Measurements from ENCODE around the gene TERT. TPM values are rescaled to one million over a fixed set of nuclear protein-coding genes. Genes with fewer than 3 reads are reported as not detected.

TERT gene
- total and polyA plus RNA-seq, 4 donors = 0.02 TPM; not detected in 3

DNA sequence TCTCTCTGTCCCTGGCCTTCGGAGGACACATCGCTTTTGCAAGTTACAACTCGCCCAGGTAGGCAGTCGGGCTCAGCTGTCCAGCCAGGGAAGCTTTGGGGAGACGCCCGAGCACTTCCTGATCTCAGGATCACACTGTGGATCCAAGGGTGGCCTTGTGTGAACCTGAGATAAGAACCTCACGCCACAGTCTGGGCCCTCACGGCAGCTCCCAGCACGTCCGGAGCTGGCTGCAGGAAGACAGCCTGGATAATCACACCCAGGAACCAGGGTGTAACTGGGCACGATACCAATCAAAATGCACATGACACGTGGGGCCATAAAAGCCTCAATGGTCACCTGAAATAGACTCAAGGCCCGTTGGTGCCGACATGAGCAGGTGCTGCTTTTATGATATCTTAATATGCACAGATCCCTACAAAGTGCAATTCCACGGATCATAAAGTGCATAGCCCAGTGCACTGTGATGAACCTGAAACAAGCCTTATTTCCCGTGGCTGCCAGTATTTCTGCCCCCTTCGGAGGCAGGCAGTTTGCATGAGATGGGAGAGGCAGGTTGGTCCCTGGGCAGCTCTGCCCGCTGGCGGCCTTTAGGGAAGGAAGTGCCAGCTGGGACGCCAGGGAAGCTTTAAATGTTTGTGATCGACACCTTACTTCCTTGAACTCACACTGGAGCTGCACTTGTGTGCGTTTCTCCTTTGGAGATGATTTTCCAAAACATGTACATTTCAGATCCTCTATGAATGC lies 55.2 kb downstream of the TERT start:
- no peak for ATAC-seq (ENCODE audit: insufficient read depth, low FRiP score)
- 66% methylated on average over 22 of the region's 22 CpGs for WGBS, 2 donors
- H3K9ac ChIP-seq (ENCODE audit: insufficient read depth in 1 of 2, low read length in 2 of 2) = no peak overlapping the region

DNA sequence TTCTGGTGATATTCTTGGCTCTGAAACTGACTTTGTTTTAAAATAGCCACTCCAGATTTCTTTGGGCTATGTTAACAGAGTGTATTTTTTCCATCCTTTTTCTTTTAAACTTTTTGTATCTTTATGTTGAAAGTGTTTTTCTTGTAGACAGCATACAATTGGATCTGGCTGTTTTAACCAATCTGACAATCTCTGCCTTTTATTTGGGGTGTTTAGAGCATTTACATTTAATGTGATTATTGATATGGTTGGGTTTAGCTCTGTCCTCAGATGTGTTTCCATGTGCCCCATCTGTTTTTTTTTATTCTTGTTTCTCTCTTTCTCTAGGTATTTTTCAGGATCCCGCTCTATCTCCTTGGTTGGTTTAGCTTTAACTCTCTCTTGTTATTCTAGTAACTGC lies 59.0 kb downstream of the TERT start:
- Histone ChIP-seq H3K36me3 (ENCODE audit: control insufficient read depth in 4 of 4, insufficient read depth in 4 of 4, low read length in 4 of 4) (no peaks in the 10 kb centered on the region), H3K9me3 (ENCODE audit: control insufficient read depth in 4 of 4, insufficient read depth in 3 of 4, low read length in 3 of 4) (peaks cover 0 to 16% (median 1%) of the 10 kb centered on the region in 4 donors), H3K27me3 (ENCODE audit: control insufficient read depth in 3 of 3, insufficient read depth in 3 of 3, low read length in 2 of 3) (no peaks in the 10 kb centered on the region), H3K4me1 (ENCODE audit: control insufficient read depth in 5 of 5, insufficient read depth in 5 of 5, low read length in 5 of 5) (no peaks in the 10 kb centered on the region), H3K4me3 (no peak overlapping the region), H3K9ac (ENCODE audit: insufficient read depth in 1 of 2, low read length in 2 of 2) (no peak overlapping the region), H3K27ac (ENCODE audit: low read depth in 1 of 2, low read length in 1 of 2) (no peak overlapping the region)
- no peak for DNase-seq
- TF ChIP-seq, protein P1, sequence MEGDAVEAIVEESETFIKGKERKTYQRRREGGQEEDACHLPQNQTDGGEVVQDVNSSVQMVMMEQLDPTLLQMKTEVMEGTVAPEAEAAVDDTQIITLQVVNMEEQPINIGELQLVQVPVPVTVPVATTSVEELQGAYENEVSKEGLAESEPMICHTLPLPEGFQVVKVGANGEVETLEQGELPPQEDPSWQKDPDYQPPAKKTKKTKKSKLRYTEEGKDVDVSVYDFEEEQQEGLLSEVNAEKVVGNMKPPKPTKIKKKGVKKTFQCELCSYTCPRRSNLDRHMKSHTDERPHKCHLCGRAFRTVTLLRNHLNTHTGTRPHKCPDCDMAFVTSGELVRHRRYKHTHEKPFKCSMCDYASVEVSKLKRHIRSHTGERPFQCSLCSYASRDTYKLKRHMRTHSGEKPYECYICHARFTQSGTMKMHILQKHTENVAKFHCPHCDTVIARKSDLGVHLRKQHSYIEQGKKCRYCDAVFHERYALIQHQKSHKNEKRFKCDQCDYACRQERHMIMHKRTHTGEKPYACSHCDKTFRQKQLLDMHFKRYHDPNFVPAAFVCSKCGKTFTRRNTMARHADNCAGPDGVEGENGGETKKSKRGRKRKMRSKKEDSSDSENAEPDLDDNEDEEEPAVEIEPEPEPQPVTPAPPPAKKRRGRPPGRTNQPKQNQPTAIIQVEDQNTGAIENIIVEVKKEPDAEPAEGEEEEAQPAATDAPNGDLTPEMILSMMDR (IDR thresholded peaks at IDR 0.05; ENCODE audit: control extremely low read depth, extremely low read depth) = no peak
- 93 to 100% methylated on average over 1 of the region's 1 CpG for WGBS, 2 donors
- no peak for ATAC-seq (ENCODE audit: insufficient read depth, low FRiP score)

More for the DNA sequence above, 55.2 kb downstream of the TERT start:
- H3K27me3 ChIP-seq (ENCODE audit: control insufficient read depth in 3 of 3, insufficient read depth in 3 of 3, low read length in 2 of 3) = peaks cover 0 to 11% (median 0%) of the 10 kb centered on the region in 3 donors
- TF ChIP-seq, protein P1 (IDR thresholded peaks at IDR 0.05; ENCODE audit: control extremely low read depth, extremely low read depth) = no peak
- no peaks in the 10 kb centered on the region for H3K36me3 ChIP-seq (ENCODE audit: control insufficient read depth in 4 of 4, insufficient read depth in 4 of 4, low read length in 4 of 4)
- no peak overlapping the region for H3K27ac ChIP-seq (ENCODE audit: low read depth in 1 of 2, low read length in 1 of 2)
- peaks cover 0 to 13% (median 1%) of the 10 kb centered on the region in 4 donors for H3K9me3 ChIP-seq (ENCODE audit: control insufficient read depth in 4 of 4, insufficient read depth in 3 of 4, low read length in 3 of 4)
- no peak for DNase-seq
- H3K4me1 ChIP-seq (ENCODE audit: control insufficient read depth in 5 of 5, insufficient read depth in 5 of 5, low read length in 5 of 5) = no peaks in the 10 kb centered on the region
- no peak overlapping the region for H3K4me3 ChIP-seq

DNA sequence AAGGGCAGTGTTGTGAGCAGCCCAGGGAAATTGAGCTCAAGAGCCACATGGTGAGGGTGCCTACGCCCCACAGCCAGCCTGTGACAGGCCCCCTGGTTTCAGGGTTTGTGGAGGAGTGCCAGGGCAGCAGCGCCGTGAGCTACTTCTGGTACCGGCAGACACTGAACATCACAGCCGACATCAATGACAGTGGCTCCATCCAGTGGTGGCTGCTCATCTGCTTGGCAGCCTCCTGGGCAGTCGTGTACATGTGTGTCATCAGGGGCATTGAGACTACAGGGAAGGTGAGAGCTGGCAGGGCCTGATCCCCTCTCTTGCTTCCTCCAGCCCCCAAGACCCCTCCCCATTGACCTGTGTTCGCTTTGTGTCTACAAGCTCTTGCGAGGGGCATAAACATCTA lies 59.5 kb downstream of the TERT start:
- Histone ChIP-seq H3K27me3 (ENCODE audit: control insufficient read depth in 3 of 3, insufficient read depth in 3 of 3, low read length in 2 of 3) (no peaks in the 10 kb centered on the region), H3K36me3 (ENCODE audit: control insufficient read depth in 4 of 4, insufficient read depth in 4 of 4, low read length in 4 of 4) (no peaks in the 10 kb centered on the region), H3K4me1 (ENCODE audit: control insufficient read depth in 5 of 5, insufficient read depth in 5 of 5, low read length in 5 of 5) (no peaks in the 10 kb centered on the region), H3K9ac (ENCODE audit: insufficient read depth in 1 of 2, low read length in 2 of 2) (no peak overlapping the region), H3K4me3 (no peak overlapping the region), H3K27ac (ENCODE audit: low read depth in 1 of 2, low read length in 1 of 2) (no peak overlapping the region), H3K9me3 (ENCODE audit: control insufficient read depth in 4 of 4, insufficient read depth in 3 of 4, low read length in 3 of 4) (peaks cover 0 to 16% (median 1%) of the 10 kb centered on the region in 4 donors)
- DNase-seq (no peak), ATAC-seq (ENCODE audit: insufficient read depth, low FRiP score) (no peak)
- 73 to 79% methylated on average over 8 of the region's 8 CpGs for WGBS, 2 donors
- TF ChIP-seq, protein P1 (IDR thresholded peaks at IDR 0.05; ENCODE audit: control extremely low read depth, extremely low read depth) = no peak
